LNCAP (cell line): ENCODE results near the gene PLEKHG3.

Source experiments
- TF ChIP-seq, protein P1 (sequence below): fragments of 450-650 bp; IDR thresholded peaks from 2 replicates; pipeline ENCODE4 v1.5.1; 2017; ENCODE audit warnings: mild to moderate bottlenecking

PLEKHG3 gene

GRCh38 chr14:64673748-64674147 lies 30.5 kb upstream of the PLEKHG3 start:
- TF ChIP-seq, protein P1, sequence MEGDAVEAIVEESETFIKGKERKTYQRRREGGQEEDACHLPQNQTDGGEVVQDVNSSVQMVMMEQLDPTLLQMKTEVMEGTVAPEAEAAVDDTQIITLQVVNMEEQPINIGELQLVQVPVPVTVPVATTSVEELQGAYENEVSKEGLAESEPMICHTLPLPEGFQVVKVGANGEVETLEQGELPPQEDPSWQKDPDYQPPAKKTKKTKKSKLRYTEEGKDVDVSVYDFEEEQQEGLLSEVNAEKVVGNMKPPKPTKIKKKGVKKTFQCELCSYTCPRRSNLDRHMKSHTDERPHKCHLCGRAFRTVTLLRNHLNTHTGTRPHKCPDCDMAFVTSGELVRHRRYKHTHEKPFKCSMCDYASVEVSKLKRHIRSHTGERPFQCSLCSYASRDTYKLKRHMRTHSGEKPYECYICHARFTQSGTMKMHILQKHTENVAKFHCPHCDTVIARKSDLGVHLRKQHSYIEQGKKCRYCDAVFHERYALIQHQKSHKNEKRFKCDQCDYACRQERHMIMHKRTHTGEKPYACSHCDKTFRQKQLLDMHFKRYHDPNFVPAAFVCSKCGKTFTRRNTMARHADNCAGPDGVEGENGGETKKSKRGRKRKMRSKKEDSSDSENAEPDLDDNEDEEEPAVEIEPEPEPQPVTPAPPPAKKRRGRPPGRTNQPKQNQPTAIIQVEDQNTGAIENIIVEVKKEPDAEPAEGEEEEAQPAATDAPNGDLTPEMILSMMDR = no peak

DNA sequence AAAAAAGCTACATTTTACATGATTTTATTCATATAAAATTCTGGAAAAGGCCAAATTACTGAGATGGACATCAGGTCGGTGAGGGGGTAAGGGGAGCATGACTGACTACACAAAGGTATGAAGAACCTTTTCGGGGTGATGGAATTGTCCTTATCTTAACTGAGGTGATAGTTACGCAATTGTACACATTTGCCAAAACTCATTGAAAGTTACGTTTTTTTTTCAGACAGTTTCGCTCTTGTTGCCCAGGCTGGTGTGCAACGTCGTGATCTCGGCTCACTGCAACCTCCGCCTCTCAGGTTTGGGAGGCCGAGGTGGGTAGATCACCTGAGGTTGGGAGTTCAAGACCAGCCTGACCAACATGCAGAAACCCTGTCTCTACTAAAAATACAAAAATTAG lies 29.4 kb upstream of the PLEKHG3 start:
- TF ChIP-seq, protein P1 = no peak

DNA sequence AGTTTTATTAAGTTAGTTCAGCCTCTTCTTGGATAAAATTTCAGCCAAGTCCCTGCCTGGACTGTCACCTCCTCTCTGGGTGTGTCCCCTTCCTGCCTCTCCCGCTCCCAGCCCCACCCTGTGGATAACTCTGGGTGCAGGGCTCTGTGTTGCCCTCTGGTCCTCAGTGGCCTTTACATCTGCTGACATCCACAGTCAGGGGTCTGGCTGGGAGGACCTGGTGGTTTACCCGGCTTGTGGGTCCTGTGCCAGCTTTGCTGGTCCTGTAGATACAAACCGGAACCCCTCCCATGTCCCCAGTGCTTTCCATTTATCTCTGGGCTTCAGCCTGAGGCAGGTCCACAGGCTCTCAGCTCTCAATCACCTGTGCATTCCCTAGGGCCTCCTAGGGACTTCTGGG lies 28.9 kb upstream of the PLEKHG3 start:
- TF ChIP-seq, protein P1 = no peak

GRCh38 chr14:64676410-64677008 lies 27.7 kb upstream of the PLEKHG3 start:
- TF ChIP-seq, protein P1 = no peak

DNA sequence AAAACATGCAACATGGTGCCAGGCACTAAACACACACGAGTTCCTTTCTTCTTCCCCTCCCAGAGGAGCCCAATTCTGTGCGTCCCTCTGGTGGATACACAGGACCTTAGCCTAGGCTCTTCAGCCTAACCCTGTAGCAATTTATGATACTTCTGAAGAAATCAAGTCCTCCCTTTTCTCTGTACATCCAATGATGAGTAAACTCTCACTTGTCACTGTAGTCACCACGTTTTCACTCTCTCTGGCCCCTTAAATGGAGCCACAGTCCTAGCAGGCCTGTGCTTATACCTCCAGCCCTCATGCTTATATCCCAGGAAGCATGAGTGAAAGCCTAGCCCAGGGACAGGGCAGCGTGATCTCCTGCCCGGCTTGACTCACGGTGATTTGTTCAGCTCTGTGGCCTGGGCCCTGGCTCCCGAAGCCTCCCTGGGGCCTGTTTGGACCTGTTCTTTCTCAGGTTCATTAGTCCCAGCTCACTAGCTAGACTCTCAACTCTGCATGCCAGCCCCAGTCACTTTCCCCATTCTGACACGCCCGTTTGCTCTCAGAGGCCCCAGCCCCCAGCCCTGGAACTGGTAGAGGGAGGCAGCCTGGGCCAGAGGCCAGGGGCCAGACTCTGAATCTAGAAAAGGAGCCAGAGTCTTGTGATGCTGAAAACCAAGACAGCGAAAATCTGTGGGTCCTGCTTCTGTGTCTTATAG lies 24.1 kb upstream of the PLEKHG3 start:
- TF ChIP-seq, protein P1 = no peak

DNA sequence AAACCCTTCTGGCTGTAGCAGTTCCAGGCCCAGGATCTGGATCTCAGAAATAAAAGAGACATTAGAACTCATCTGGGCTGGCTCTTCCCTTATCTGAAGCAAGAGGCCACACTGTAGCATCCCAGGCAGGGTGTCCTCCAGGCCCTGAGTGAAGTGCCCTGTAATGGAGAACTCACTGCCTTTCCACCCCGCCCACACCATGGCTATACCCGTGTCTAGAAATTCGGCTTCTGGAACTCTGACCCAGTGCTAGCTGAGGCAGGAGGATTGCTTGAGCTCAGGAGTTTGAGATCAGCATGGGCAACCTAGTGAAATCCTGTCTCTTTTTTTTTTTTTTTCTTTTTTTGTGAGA lies 23.5 kb upstream of the PLEKHG3 start:
- TF ChIP-seq, protein P1 = no peak

- TF ChIP-seq, protein P1 = 0 out of 2 replicates have a peak, but pooled peaks have one; percentile 19
These were observed 22.2 kb upstream of the PLEKHG3 start for GRCh38 chr14:64681796-64682710.
